OCI-LY1 (cell line): ENCODE data around the gene MCCC1.

ENCODE experiments used
- H2AFZ ChIP-seq: fragments of 200-600 bp; sonication (generic), shearing (Covaris generic); 2 replicates; pipeline ENCODE4 v1.6.0; 2014; ENCODE audit warnings: antibody characterized with exemption, mild to moderate bottlenecking, low read length
- H3F3A ChIP-seq: fragments of 200-600 bp; sonication (generic), shearing (Covaris generic); 2 replicates; pipeline ENCODE4 v1.6.0; 2014; ENCODE audit warnings: mild to moderate bottlenecking, antibody characterized with exemption, low read length, moderate library complexity; ENCODE audit not compliant: insufficient read depth
- H3K27ac ChIP-seq: fragments of 200-600 bp; sonication (generic); 2 replicates; pipeline ENCODE4 v1.5.1; 2014; ENCODE audit warnings: low read length, mixed run types, mild to moderate bottlenecking, low read depth; ENCODE audit not compliant: poor library complexity, severe bottlenecking
- H3K27me3 ChIP-seq: fragments of 200-600 bp; sonication (generic); 2 replicates; pipeline ENCODE4 v1.6.0; 2014; ENCODE audit warnings: antibody characterized with exemption, mild to moderate bottlenecking, low read length, moderate library complexity; ENCODE audit not compliant: insufficient read depth
- H3K36me3 ChIP-seq: fragments of 200-600 bp; sonication (generic); 2 replicates; pipeline ENCODE4 v1.6.1; 2014; ENCODE audit warnings: mild to moderate bottlenecking, antibody characterized with exemption, low read length, moderate library complexity, mixed read lengths; ENCODE audit not compliant: insufficient read depth
- H3K4me1 ChIP-seq: fragments of 200-600 bp; sonication (generic); 2 replicates; pipeline ENCODE4 v1.5.1; 2014; ENCODE audit warnings: mild to moderate bottlenecking, low read length, moderate library complexity; ENCODE audit not compliant: insufficient read depth, severe bottlenecking
- H3K4me2 ChIP-seq: fragments of 200-600 bp; sonication (generic), shearing (Covaris generic); 2 replicates; pipeline ENCODE4 v1.6.1; 2014; ENCODE audit warnings: low read length
- H3K4me3 ChIP-seq: fragments of 200-600 bp; sonication (generic); 2 replicates; pipeline ENCODE4 v1.5.1; 2014; ENCODE audit warnings: low read length, low read depth, mild to moderate bottlenecking, mixed read lengths; ENCODE audit not compliant: poor library complexity, severe bottlenecking
- H3K79me2 ChIP-seq: fragments of 200-600 bp; shearing (Covaris generic); 2 replicates; pipeline ENCODE4 v1.6.1; 2016; ENCODE audit warnings: mixed run types, low read length, mixed read lengths; ENCODE audit not compliant: insufficient read depth
- H3K9ac ChIP-seq: fragments of 200-600 bp; sonication (generic), shearing (Covaris generic); 2 replicates; pipeline ENCODE4 v1.6.1; 2014; ENCODE audit warnings: mild to moderate bottlenecking, low read length, mixed read lengths
- H3K9me2 ChIP-seq: fragments of 200-600 bp; sonication (generic), shearing (Covaris generic); 2 replicates; pipeline ENCODE4 v1.6.1; 2014; ENCODE audit warnings: low read depth, mild to moderate bottlenecking, low read length, mixed read lengths
- H3K9me3 ChIP-seq: fragments of 200-600 bp; shearing (Covaris generic); 2 replicates; pipeline ENCODE4 v1.6.1; 2014; ENCODE audit warnings: low read length, mixed read lengths
- H4K20me1 ChIP-seq: fragments of 200-600 bp; sonication (generic), shearing (Covaris generic); 2 replicates; pipeline ENCODE4 v1.6.0; 2016; ENCODE audit warnings: mild to moderate bottlenecking, low read length; ENCODE audit not compliant: insufficient read depth
- CTCF ChIP-seq: fragments of 200-600 bp; sonication (generic), shearing (Covaris generic); IDR thresholded peaks from 2 replicates; pipeline ENCODE4 v1.5.1; 2017; ENCODE audit warnings: mild to moderate bottlenecking, antibody characterized with exemption, low read length, moderate library complexity, mixed read lengths
- EZH2 ChIP-seq: fragments of 200-600 bp; sonication (generic), shearing (Covaris generic); IDR thresholded peaks from 2 replicates; pipeline ENCODE4 v1.8.0; 2017; ENCODE audit warnings: borderline replicate concordance, mixed run types, mild to moderate bottlenecking, antibody characterized with exemption, low read length, moderate library complexity, mixed read lengths

Gene MCCC1

GRCh38 chr3:183131735-183132134 lies 32.4 kb upstream of the MCCC1 start:
- Histone ChIP-seq H3K9ac (no peak overlapping the region), H4K20me1 (no peaks in the 10 kb centered on the region), H3K4me3 (no peak overlapping the region), H3K36me3 (no peaks in the 10 kb centered on the region), H3K4me2 (no peak overlapping the region), H3K9me3 (peaks cover 10% of the 10 kb centered on the region; the same call in 1 of the 2 replicates), H2AFZ (no peak overlapping the region), H3K79me2 (no peaks in the 10 kb centered on the region), H3K27ac (no peak overlapping the region), H3K9me2 (no peaks in the 10 kb centered on the region), H3K27me3 (0 out of 2 replicates have a peak, but pooled peaks cover 5% of the 10 kb centered on the region), H3K4me1 (no peaks in the 10 kb centered on the region), H3F3A (no peaks in the 10 kb centered on the region)
- TF ChIP-seq EZH2 = no peak
- TF ChIP-seq CTCF = no peak

- H3K9me2 ChIP-seq = no peaks in the 10 kb centered on the region
- H3K9ac ChIP-seq = no peak overlapping the region
- no peaks in the 10 kb centered on the region for H3K4me1 ChIP-seq
- H3K4me3 ChIP-seq = no peak overlapping the region
- H3K27ac ChIP-seq = no peak overlapping the region
- no peak overlapping the region for H3K4me2 ChIP-seq
- no peaks in the 10 kb centered on the region for H3F3A ChIP-seq
- no peaks in the 10 kb centered on the region for H3K79me2 ChIP-seq
- H3K36me3 ChIP-seq = no peaks in the 10 kb centered on the region
- peaks cover 10% of the 10 kb centered on the region; the same call in 1 of the 2 replicates for H3K9me3 ChIP-seq
- H3K27me3 ChIP-seq = 0 out of 2 replicates have a peak, but pooled peaks cover 5% of the 10 kb centered on the region
- no peak overlapping the region for H2AFZ ChIP-seq
- no peaks in the 10 kb centered on the region for H4K20me1 ChIP-seq
- no peak for TF ChIP-seq CTCF
- TF ChIP-seq EZH2 = no peak
These were observed 32.0 kb upstream of the MCCC1 start for GRCh38 chr3:183131186-183131725.

- TF ChIP-seq EZH2 (no peak), CTCF (no peak)
- Histone ChIP-seq H3K27me3 (no peaks in the 10 kb centered on the region), H3K36me3 (no peaks in the 10 kb centered on the region), H3K27ac (no peak overlapping the region), H3K9me2 (no peaks in the 10 kb centered on the region), H3K9ac (no peak overlapping the region), H4K20me1 (no peaks in the 10 kb centered on the region), H3K79me2 (no peaks in the 10 kb centered on the region), H3K9me3 (peaks cover 10% of the 10 kb centered on the region; the same call in 1 of the 2 replicates), H3F3A (no peaks in the 10 kb centered on the region), H3K4me2 (no peak overlapping the region), H3K4me1 (no peaks in the 10 kb centered on the region), H3K4me3 (no peak overlapping the region), H2AFZ (no peak overlapping the region)
These were observed 29.9 kb upstream of the MCCC1 start for GRCh38 chr3:183129243-183129642.
